CD1c-positive myeloid dendritic cell (primary cell): ENCODE data around the gene RALB.
"Not testable (repeated sequence)": the region's sequence is repeated elsewhere in the genome, so short reads cannot be mapped to it uniquely, and the experiment has no call there.

Experiments
- DNase-seq: peaks from one replicate; pipeline ENCODE4 v3.0.0-alpha.2; 2016; ENCODE audit errors: extremely low spot score

Gene RALB

DNA sequence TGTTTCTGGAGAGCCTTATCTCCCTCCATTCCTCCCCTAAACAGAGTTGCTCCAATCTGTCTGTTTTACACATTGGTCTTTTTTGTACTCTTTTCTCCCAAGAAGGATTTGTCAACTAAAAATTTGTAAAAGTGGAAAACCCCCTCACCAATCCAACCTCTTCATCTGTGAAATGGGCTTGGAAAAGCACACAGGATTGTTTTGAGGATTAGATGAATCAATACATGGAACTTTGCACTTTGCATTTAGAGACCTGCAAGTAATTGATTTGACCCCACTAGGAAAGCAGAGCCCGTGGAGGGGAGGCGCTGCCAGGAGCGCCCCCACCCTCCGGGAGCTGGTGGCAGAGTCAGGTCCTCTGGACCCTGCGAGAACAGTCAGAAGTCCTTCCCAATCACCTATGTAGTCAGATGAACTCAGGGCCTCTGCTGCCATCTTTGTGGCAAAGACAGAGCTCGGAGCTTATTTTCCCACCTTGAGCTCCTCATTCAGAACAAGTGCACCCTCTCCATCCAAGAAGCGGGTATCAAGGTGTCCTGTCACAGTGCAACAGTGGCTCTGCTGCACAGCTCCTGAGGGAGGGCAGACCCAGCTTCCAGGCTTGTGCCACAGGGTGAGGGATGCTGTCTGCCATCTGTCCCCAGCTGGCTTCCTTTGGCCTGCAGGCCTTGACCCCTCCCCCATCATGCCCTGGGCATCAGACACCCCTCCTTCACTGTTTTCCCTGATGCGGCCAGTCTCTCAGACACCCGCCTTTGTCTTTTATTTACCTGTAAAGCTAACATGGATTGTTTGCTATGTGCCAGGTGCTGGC lies 27.7 kb upstream of the RALB start:
- no peak for DNase-seq

DNA sequence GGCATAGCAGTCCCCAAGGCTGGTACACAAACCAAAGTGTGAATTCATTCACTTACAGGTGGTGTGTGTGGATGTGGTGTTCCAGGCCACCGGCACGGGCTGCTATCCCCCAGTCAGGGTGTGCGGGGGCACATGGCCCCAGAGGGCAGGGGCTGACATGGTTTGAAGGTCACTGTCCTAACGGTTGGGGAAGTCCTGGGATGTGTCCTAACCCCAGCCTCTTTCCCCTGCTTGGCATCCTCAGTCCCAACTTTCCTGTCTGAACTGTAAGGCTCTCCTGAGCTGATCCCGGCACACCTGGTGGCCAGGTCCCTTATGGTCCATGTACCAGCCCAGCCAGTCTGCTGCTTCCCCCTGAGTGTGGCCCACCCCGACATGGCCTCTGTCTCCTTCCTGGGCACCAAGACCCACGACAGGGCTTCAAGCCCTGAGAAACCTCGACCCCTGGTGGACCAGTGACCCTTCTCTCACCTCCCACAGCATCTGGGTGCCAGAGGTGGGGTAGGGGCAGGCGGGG lies 27.0 kb upstream of the RALB start:
- no peak for DNase-seq

DNA sequence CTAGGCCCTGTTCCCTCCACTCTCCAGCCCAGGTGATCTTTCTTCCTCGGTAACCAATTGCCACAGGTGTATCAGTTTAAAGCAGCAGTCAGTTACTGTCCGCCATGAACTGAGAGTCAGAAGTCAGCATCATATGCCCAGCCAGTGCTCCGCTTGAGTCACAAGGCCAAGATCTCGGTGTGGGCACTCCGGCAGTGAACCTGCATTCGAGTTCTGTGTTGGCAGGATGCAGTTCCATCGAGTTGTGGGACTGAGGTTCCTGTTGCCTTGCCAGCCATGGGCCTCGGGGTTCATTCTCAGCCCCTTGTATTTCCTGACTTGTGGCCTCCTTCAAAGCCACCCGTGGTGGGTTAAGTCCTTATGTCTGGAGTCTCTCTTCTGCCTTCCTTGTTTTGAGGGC lies 26.3 kb upstream of the RALB start:
- no peak for DNase-seq

DNA sequence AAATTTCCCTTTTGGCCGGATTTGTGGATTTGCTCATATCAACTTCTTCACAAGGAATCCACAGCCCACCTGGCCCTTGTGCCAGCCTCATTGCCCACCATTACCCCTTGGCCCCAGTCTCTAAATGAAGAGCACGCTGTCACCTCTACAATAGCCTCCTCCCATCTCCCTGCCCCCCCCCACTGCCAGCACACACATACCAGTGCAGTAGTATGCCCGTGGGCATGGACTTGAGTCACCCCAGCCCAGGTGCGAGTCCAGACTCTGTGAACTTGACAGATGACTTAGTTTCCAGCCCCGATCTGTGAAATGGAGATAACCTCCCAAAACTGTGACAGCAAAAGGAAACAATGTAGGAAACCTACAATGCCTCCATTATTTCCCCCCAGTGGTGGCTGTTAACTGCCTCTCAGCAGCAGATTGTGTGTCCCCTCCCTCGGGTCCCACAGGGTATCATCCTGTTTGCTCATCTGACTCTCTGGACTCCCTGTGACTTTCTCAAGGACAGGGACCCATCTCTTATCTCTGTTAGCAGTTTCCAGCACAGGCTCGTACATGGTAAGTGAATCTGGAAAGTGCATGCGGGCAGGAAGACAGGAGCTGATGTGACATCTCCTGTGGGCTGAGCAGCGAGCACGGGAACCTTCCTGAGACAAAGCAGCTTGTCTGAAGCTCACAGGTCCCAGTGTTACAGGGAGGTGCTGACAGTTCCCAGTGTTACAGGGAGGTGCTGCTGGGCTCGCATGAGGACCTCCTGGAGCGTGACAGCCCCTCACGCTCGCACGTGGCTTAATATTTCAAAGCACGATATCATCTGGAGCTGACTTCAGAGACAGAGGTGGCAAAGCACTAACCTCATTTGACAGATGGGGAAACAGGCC lies 25.3 kb upstream of the RALB start:
- DNase-seq = no peak

DNA sequence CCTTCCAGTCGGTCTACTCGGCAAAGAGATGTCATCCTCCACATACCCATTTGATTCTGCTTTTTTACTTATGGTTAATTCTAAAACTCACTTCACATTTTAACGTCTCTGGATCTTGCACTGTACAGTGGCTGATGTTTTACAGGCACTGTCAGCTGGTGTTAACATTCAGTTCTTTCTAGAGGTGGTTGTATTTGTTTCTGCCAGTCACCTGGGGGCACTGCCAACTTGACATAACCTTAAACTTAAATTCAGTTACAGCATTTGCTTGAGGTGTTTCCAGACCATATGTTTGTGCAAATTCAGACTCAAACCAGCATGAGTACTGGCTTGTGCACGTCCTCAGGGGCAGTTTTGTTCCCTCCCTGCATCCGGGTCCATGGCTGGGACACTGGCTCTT lies 24.1 kb upstream of the RALB start:
- no peak for DNase-seq

DNA sequence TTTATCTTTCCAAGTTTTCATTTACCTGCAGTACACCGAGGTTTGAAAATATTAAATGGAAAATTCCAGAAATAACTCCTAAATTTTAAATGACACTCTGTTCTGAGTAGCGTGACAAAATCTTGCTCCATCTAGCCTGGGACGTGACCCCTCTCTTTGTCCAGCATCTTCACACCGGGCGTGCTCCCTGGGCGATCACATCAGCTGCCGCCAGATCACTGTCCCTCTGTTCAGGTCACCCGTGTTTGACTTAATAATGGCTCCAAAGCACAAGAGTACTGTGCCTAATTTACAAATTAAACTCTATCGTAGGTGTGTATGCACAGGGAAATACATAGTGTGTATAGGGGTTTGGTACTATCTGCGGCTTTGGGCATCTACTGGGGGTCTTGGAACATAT lies 23.3 kb upstream of the RALB start:
- no peak for DNase-seq

DNA sequence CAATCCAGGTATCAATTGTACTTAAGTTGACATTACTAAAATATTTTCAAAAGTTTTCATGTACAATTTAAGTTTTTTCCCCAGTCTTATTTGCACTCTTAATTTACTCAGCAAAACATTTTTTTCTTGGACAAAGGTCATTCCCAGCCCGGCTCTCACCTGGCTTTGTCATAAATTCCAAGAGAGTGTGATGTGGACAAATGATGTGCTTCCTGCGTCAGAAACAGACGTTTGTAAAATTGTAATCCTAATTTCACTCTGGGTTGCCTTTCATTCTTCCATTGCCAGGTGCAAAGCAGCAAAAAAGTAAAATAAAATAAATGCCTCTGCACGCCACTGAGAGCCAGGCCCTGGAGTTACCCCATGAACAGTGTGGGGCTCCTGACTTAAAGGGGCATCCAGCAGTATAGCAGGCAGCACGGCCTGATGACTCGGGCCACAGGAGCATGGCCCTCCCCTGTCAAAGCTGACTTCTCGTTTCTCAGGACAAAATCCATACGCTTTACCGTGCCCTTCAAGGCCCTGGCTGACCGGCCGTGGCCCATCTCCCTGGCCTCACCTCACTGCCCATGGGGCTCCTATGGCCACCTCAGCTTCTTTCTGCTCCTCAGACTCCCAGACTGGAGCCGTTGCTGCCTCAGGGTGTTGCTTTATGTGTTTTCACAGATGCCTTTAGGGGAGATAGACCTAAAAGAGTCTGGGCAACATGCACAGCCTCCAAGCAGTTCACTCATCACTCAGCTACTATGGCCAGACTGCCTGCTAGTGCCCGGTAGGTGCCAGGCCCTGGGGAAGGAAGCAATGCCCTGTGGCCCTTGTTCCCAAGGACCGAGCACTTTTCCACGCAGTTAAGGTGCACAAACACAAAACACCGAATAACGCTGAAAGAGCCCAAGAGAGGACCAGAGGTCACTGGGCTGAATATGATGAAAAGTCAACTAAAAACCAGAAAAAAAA lies 21.9 kb upstream of the RALB start:
- no peak for DNase-seq

DNA sequence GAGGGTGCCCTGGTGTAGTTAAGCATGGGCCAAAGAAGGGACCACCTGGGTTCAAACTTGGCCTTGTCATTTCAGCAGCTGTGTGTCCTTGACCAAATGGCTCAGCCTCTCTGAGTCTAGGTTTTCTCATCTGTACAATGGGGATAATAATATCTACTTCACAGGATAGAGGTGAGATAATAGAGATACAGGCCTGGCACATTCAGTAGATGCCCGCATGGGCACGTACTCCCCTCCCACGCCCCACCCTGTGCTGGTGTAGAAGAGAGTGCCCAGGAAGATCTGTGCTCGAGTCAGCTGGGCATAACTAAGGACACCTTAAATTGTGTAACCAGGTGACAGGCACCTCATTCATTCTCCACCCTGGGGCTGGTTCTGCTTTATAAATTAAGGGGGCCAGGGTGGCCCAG lies 21.1 kb upstream of the RALB start:
- no peak for DNase-seq

DNA sequence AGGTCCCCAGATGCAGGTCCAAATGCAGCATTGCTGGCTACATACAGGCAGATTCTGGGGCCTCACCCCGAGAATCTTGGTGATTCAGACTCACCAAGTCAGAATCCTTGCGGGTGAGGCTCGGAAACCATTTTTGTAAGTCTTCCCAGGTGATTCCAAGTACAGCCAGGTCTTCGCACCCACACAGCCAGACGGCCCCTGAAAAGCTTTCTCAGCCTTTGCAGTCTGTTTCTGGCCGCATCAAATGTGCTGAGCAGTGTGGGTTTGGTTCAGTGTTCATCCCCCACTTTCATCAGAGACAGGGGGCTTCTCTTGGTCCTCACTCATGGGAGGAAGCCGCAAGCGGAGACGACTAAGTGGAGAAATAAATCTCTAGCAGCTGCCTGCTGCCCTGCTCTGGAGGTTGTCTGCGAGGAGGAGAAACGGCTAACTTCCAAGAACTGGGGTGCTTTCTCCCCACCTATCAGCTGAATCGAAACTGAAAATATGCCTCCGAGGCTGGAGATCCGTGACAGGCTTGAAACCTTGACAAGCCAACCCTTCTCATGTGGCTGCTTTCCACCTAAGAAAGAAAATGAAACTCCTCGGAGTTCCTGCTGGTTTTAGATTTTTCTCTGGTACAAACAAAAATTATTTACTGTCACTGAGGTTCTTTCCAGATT lies 20.5 kb upstream of the RALB start:
- DNase-seq = peak; percentile 69

DNA sequence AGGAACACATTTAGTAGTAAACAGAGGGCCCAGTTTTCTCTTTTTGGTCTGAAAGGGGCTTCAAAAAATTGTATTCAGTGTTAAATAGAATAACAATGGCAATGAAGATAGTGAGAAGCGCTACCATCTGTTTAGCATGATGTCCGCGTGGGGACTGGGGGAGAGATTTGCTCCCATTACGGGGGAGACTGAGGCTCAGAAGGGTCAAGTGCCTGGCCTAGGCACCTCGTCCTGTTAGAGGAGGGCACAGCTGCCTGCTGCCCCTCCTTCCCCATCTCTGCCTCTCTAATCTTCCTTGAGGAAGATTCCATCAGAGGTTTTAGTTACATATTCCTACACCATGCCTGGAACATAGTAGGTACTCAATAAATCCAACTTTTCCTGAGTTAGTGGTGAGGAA lies 19.4 kb upstream of the RALB start:
- no peak for DNase-seq

DNA sequence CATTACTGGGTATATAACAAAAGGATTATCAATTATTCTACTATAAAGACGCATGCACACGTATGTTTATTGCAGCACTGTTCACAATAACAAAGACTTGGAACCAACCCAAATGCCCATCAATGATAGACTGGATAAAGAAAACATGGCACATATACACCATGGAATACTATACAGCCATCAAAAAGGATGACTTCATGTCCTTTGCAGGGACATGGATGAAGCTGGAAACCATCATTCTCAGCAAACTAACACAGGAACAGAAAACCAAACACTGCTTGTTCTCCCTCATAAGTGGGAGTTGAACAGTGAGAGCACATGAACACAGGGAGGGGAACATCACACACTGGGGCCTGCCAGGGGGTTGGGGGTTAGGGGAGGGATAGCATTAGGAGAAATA lies 17.5 kb upstream of the RALB start:
- DNase-seq = not testable (repeated sequence)

DNA sequence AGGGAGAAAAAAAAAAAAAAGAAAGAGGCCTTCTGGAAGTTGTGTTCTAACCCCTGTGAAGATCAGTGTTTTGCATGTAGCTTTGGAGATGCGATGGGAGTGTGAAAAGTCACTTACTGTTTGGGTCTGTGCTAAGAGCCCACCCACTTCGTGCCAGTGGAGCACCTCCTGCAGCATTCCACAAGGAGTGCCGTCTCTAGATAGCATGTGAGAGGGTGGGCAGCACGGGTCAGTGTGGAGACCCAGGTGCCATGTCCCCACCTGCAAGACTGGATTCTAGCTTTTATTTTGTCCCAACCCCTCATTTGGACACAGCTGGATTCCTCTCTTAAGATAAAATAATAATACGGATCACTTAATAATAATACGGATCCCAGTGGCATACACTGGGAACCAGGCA lies 17.0 kb upstream of the RALB start:
- DNase-seq = no peak

DNA sequence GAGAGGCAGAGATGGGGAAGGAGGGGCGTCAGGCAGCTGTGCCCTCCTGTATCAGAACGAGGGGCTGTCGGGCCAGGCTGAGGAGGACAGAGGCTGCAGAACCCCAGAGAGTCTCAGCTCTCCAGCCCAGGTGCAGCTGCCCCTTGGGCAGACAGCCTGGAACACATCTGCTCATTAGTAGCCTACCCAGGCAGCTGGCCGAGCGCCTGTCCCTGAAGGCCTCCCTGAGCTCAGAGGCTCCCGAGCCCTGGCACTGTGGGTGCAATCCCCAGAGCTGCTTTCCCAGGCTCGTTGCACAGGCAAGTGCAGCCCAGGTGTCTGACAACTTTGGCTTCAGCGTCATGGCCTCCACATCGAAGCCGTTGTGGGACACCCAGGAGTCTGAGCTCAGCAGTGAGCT lies 16.3 kb upstream of the RALB start:
- no peak for DNase-seq

DNA sequence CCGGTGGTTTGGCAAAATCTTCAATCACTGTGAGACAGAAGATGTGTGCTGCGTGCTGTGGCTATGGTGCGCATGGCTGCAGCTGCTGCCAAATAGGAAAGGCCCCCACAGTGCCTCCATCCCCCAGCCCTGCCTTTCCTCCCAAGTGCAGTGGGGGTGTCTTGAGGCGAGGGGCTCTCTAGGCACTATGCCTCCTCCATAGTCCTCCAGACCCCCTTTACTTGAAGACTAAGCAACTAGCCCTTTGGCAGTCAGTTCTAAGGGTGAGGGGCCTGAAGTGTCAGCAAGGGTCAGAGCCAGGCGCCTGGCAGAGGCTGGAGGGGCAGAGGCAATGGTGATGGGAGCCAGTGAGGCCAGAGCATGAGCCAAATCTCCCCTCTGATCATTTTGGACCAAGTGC lies 15.9 kb upstream of the RALB start:
- no peak for DNase-seq

DNA sequence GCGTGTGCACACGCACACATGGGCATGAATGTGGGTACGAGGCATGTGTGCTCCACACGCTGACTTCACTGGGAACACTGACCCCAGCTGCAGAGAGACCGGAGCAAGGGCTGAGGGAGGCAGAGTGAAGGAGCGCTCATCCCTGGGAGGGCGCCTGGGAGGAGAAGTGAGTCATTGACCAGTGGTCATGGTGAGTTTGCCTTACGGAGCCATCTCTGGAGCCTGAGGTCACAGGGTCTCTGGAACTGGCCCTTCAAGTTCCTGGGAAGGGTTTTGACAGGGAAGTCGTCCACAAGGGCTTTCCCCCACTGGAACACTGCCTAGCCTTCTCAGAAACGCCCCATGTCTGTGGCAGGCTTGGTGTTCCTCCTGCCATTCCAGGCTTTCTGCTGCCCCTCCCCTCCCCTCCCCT lies 15.2 kb upstream of the RALB start:
- DNase-seq = peak; percentile 70

DNA sequence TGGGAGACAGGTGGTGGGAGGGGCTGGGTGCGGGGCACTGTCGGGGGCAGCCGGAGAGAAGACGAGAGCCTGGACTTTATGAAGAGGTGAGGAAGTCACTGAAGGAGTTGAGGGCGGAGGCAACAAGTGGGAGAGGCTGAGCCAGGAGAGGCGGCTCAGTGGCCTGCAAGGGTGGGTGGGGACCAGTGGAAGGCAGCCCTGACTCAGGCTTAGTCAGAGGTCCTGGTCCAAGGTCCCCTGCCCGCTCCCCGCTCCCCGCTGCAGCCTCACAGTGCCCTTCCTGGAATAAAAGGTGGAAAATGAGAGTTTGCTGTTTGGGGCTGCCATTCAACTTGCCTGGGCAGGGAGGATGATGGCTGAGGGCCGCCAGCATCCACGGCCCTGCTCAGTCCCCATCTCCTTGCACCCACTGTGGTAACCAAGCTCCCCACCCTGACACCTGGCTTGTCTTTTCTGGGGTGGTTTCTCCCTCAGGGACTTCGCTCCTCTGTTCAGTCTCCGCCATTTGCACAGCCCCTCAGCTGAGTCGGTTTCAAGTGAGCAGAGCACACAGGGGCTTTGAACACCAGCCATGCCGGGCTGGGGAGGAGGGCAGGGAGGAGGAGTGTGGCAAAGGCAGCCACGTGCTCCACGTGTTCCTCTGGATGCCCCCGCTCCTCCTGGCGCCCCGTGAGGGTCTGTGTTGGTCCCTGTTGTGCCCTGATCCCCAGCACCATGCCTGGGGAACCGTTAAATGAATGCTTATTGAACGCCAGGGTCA lies 13.7 kb upstream of the RALB start:
- peak; percentile 67 for DNase-seq

DNA sequence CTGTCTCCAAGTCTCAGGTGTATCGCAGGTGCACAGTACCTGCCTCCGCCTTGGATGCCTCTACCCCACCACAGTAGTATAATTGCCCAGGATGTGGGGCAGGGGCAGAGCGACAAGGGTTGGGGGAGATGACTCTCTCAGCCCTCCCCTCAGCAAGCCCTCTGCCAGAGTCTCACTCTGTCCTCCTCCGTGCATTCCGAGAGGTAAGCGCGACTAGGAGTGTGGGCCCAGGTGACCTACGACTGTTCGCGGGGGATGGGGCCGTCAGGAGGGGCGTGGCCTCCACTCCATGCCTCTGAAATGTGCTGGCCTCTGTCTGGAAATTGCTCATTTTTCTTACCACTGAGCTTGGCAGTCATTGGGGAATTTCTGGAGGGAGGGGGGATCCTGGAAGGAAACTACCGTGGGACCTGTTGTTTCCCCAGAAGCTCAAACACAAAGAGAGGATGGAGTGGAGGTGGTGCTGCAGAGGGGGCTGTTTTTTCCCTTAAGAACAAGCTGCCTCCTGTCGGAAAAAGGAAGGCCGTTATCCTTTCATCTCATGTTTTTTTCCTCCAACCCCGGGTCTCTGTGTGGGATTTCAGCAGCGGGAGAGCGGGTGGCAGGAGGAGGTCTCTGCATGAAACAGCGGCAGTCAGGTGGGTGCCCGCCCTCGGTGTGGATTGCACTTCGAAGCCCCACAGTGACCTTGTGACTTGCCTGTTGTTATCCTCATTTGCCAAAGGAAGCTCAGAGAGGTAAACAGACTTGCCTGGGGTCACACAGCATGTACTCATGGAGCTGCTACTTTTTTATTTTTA lies 13.0 kb upstream of the RALB start:
- DNase-seq = no peak

DNA sequence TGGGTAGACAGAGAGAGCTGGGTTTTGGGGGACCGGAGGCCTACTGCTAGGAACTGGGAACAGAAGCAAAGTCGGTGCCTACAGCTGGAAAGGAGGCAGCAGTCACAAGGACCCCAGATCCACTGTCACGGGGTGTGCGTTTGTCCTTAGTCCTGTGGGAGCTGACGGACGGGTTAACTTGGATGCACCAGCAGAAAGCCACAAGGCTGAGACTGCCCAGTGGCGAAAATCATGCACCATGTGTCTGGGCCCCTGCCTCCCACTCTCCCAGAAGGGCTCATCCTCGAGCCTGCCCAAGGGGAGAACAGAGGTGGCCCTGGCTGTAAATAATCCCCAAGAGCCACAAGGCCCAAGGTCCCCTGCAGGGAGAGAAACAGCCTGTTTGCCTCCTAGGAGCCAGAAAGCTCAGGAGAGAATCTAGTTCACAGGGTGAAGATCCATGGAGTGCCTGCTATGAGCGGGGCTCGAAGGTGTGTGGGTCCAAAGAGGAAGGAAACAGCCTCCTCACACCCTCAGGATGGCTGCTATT lies 11.7 kb upstream of the RALB start:
- DNase-seq = no peak

DNA sequence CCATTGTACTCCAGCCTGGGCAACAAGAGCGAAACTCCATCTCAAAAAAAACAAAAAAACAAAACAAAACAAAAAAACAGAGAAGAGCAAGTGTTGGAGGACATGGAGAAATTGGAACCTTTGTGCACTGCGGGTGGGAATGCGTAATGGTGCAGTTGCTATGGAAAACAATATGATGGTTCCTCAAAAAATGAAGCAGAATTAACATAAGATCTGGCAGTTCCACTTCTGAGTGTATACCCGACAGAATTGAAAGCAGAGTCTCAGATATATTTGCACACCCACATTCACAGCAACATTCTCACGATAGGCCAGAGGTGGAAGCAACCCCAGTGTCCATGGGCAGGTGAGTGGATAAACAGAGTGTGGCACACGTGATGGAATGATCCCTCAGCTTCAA lies 11.0 kb upstream of the RALB start:
- DNase-seq = peak; percentile 82
